ENCODE results near the gene CHST13.
A peak's percentile ranks its signal among the peaks of the same experiment; 100 is the strongest.

CHST13 gene

DNA sequence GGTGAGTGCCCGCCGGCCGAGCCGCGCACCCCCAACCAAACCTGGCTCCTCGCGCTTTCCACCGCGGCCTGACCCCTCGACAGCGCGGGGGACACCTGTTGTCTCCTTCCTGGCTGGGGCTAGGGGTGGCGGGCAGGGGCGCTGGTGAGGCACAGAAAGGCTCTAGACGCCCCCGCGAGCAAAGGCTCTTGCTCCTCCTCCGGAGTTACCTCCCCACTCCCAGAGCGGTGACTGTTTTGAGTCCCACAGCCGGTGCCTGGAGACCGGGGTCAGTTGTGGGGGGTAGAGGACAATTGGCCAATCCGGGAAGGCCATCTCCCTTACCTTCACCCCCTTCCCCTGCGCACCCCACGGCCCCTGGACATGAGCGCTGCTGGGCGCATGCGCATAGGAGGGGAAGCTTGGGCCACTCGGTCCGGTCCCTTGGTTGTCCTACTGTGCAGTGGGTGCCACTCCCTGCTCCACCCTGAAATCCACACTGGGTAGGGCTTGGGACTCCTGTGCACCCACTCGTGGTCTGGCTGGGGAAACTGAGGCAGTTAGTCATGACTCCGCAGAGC lies 554 bp downstream of the CHST13 start:
- TF ChIP-seq EZH2phosphoT487 (IDR thresholded peaks at IDR 0.05; ENCODE audit: borderline replicate concordance) (no peak), CTCF (conservative IDR thresholded peaks at IDR 0.05; ENCODE audit: low read length) (no peak)
- H3K36me3 ChIP-seq (ENCODE audit: insufficient read depth, low read length): no peaks in the 10 kb centered on the region
- peak overlapping the region; percentile 68 for H3K4me2 ChIP-seq (ENCODE audit: low read depth, low read length, poor library complexity, severe bottlenecking)
- no peaks in the 10 kb centered on the region for H3K9me2 ChIP-seq (replicated peaks; ENCODE audit: low read depth, low read length)
- no peaks in the 10 kb centered on the region for H4K20me1 ChIP-seq (ENCODE audit: insufficient read depth, low read length, poor library complexity, severe bottlenecking)
- peak overlapping the region; percentile 67 for H3K4me3 ChIP-seq (ENCODE audit: low read length, poor library complexity, severe bottlenecking)
- peak overlapping the region; percentile 59 for H3K9ac ChIP-seq (ENCODE audit: low read depth, low read length, poor library complexity, severe bottlenecking)
- H3K27me3 ChIP-seq (ENCODE audit: insufficient read depth, low read length, poor library complexity, severe bottlenecking): no peaks in the 10 kb centered on the region
- no peak overlapping the region for H2AFZ ChIP-seq (ENCODE audit: low read length)
- no peaks in the 10 kb centered on the region for H3F3A ChIP-seq (ENCODE audit: low read depth)
- no peaks in the 10 kb centered on the region for H3K9me3 ChIP-seq (ENCODE audit: insufficient read depth, low read depth, low read length)
- H3K4me1 ChIP-seq (ENCODE audit: insufficient read depth, low read length, poor library complexity, severe bottlenecking): peaks cover 57% of the 10 kb centered on the region
- H3K79me2 ChIP-seq (ENCODE audit: insufficient read depth, low read length): no peaks in the 10 kb centered on the region

GRCh38 chr3:126525091-126525852 lies 1.3 kb downstream of the CHST13 start:
- Histone ChIP-seq H3K4me1 (ENCODE audit: insufficient read depth, low read length, poor library complexity, severe bottlenecking) (peaks cover 62% of the 10 kb centered on the region), H3K79me2 (ENCODE audit: insufficient read depth, low read length) (no peaks in the 10 kb centered on the region), H3K36me3 (ENCODE audit: insufficient read depth, low read length) (no peaks in the 10 kb centered on the region), H3F3A (ENCODE audit: low read depth) (no peaks in the 10 kb centered on the region), H3K9me2 (replicated peaks; ENCODE audit: low read depth, low read length) (no peaks in the 10 kb centered on the region), H2AFZ (ENCODE audit: low read length) (no peak overlapping the region), H4K20me1 (ENCODE audit: insufficient read depth, low read length, poor library complexity, severe bottlenecking) (no peaks in the 10 kb centered on the region), H3K4me3 (ENCODE audit: low read length, poor library complexity, severe bottlenecking) (peak overlapping the region; percentile 67), H3K4me2 (ENCODE audit: low read depth, low read length, poor library complexity, severe bottlenecking) (peak overlapping the region; percentile 68), H3K9me3 (ENCODE audit: insufficient read depth, low read depth, low read length) (no peaks in the 10 kb centered on the region), H3K27me3 (ENCODE audit: insufficient read depth, low read length, poor library complexity, severe bottlenecking) (no peaks in the 10 kb centered on the region), H3K9ac (ENCODE audit: low read depth, low read length, poor library complexity, severe bottlenecking) (peak overlapping the region; percentile 59)
- no peak for TF ChIP-seq EZH2phosphoT487 (IDR thresholded peaks at IDR 0.05; ENCODE audit: borderline replicate concordance)
- no peak for TF ChIP-seq CTCF (conservative IDR thresholded peaks at IDR 0.05; ENCODE audit: low read length)

- Histone ChIP-seq H3K27me3 (ENCODE audit: insufficient read depth, low read length, poor library complexity, severe bottlenecking) (no peaks in the 10 kb centered on the region), H2AFZ (ENCODE audit: low read length) (no peak overlapping the region), H3K9me2 (replicated peaks; ENCODE audit: low read depth, low read length) (no peaks in the 10 kb centered on the region), H4K20me1 (ENCODE audit: insufficient read depth, low read length, poor library complexity, severe bottlenecking) (no peaks in the 10 kb centered on the region), H3K4me2 (ENCODE audit: low read depth, low read length, poor library complexity, severe bottlenecking) (peak overlapping the region; percentile 10), H3K4me3 (ENCODE audit: low read length, poor library complexity, severe bottlenecking) (no peak overlapping the region), H3K79me2 (ENCODE audit: insufficient read depth, low read length) (no peaks in the 10 kb centered on the region), H3F3A (ENCODE audit: low read depth) (no peaks in the 10 kb centered on the region), H3K4me1 (ENCODE audit: insufficient read depth, low read length, poor library complexity, severe bottlenecking) (peaks cover 69% of the 10 kb centered on the region), H3K9ac (ENCODE audit: low read depth, low read length, poor library complexity, severe bottlenecking) (peak overlapping the region; percentile 22), H3K36me3 (ENCODE audit: insufficient read depth, low read length) (no peaks in the 10 kb centered on the region), H3K9me3 (ENCODE audit: insufficient read depth, low read depth, low read length) (no peaks in the 10 kb centered on the region)
- TF ChIP-seq CTCF (conservative IDR thresholded peaks at IDR 0.05; ENCODE audit: low read length): peak; percentile 26; the same call in 1 of the 2 replicates
- no peak for TF ChIP-seq EZH2phosphoT487 (IDR thresholded peaks at IDR 0.05; ENCODE audit: borderline replicate concordance)
These were observed 2.1 kb downstream of the CHST13 start for GRCh38 chr3:126525853-126526667.

All from Loucy (cell line).